Measurements from ENCODE around the gene NSD2. TPM values are rescaled to one million over a fixed set of nuclear protein-coding genes. Genes with fewer than 3 reads are reported as not detected.
"Not testable (repeated sequence)": the region's sequence is repeated elsewhere in the genome, so short reads cannot be mapped to it uniquely, and the experiment has no call there.

The NSD2 gene
- polyA plus RNA-seq, 1 donor from 2014 or later = 7.4 TPM

- Mint-ChIP-seq H3K4me3 (no peak overlapping the region), H3K9me3 (peaks cover 0 to 4% (median 0%) of the 10 kb centered on the region in 3 donors), H3K27me3 (no peaks in the 10 kb centered on the region), H3K27ac (no peak overlapping the region), H3K36me3 (peaks cover 11% of the 10 kb centered on the region), H3K4me1 (peaks cover 16 to 24% (median 18%) of the 10 kb centered on the region in 3 donors)
Measured at GRCh38 chr4:1890979-1891570, 19.9 kb downstream of the NSD2 start.

DNA sequence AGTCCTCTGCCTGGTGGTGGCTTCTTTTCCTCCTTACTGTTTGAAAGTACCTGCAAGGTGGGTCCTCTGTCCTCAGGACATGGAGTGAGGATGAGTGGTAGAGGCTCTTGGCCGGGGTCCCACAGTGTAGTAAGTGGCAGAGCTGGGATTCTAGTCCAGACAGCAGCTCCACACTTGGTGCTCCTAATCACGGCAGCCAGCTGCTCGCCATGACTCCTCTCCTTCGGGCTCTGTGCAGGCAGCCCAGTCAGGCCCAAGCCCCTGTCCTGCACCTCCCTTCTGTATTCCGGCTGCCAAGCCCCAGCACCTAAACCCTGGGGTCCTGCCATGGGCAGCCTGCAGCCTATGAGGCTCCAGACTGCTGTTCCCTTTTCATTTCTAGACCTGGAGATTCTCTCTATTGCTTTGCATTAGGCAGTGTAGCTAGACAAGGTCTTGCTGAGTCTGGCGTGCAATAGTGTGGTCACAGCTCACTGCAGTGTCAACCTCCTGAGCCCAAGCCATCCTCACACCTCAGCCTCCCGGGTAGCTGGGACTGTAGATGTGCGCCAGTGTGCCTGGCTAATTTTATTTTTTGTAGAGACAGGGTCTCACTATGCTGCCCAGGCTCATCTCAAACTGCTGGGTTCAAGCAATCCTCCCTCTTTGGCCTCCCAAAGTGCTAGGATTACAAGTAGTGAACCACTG lies 24.9 kb downstream of the NSD2 start:
- H3K36me3 Mint-ChIP-seq = peaks cover 7% of the 10 kb centered on the region
- H3K9me3 Mint-ChIP-seq = no peaks in the 10 kb centered on the region
- H3K27me3 Mint-ChIP-seq = no peaks in the 10 kb centered on the region
- no peak overlapping the region for H3K27ac Mint-ChIP-seq
- peaks cover 7 to 16% (median 11%) of the 10 kb centered on the region in 3 donors for H3K4me1 Mint-ChIP-seq
- H3K4me3 Mint-ChIP-seq = no peak overlapping the region

- no peaks in the 10 kb centered on the region for H3K27me3 Mint-ChIP-seq
- peak overlapping the region in 1 of 3 donors; percentile 53 for H3K27ac Mint-ChIP-seq
- H3K36me3 Mint-ChIP-seq = peaks cover 7% of the 10 kb centered on the region
- no peak overlapping the region for H3K4me3 Mint-ChIP-seq
- no peaks in the 10 kb centered on the region for H3K9me3 Mint-ChIP-seq
- peaks cover 7 to 16% (median 11%) of the 10 kb centered on the region in 3 donors for H3K4me1 Mint-ChIP-seq
Measured at GRCh38 chr4:1896658-1896991, 25.4 kb downstream of the NSD2 start.

GRCh38 chr4:1898007-1898406 lies 26.8 kb downstream of the NSD2 start:
- H3K4me3 Mint-ChIP-seq = no peak overlapping the region
- H3K9me3 Mint-ChIP-seq = no peaks in the 10 kb centered on the region
- peaks cover 7 to 13% (median 9%) of the 10 kb centered on the region in 3 donors for H3K4me1 Mint-ChIP-seq
- H3K36me3 Mint-ChIP-seq = peaks cover 4% of the 10 kb centered on the region
- no peak overlapping the region for H3K27ac Mint-ChIP-seq
- H3K27me3 Mint-ChIP-seq = no peaks in the 10 kb centered on the region

GRCh38 chr4:1898681-1899080 lies 27.5 kb downstream of the NSD2 start:
- H3K4me3 Mint-ChIP-seq = no peak overlapping the region
- H3K9me3 Mint-ChIP-seq = no peaks in the 10 kb centered on the region
- no peaks in the 10 kb centered on the region for H3K27me3 Mint-ChIP-seq
- H3K4me1 Mint-ChIP-seq = peaks cover 7 to 12% (median 9%) of the 10 kb centered on the region in 3 donors
- H3K36me3 Mint-ChIP-seq = peaks cover 4% of the 10 kb centered on the region
- H3K27ac Mint-ChIP-seq = peak overlapping the region in 1 of 3 donors; percentile 47

GRCh38 chr4:1899149-1900086 lies 28.2 kb downstream of the NSD2 start:
- peak overlapping the region in 2 of 3 donors; percentile 47 to 75 for H3K27ac Mint-ChIP-seq
- H3K27me3 Mint-ChIP-seq = no peaks in the 10 kb centered on the region
- H3K4me1 Mint-ChIP-seq = peaks cover 7 to 12% (median 9%) of the 10 kb centered on the region in 3 donors
- peak overlapping the region in 1 of 4 donors; percentile 53 for H3K4me3 Mint-ChIP-seq
- no peaks in the 10 kb centered on the region for H3K9me3 Mint-ChIP-seq
- H3K36me3 Mint-ChIP-seq = peaks cover 2% of the 10 kb centered on the region

DNA sequence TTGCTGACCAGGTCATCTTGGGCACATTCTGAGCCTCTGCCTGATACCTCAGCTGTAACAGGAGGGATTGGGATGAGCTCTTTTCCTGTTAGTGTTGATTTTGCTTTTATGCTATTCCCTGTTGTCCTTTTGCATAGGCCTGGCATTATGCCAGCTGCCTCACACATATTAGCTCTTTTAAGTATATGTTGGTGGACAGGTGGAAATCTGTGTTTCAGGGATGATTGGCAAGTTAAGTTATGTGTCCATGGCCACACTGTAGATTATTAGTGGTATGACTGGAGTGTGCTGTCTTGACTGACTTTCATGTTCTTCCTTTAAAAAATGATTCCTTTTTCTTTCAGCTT lies 28.9 kb downstream of the NSD2 start:
- Mint-ChIP-seq H3K4me1 (peaks cover 7 to 9% (median 8%) of the 10 kb centered on the region in 3 donors), H3K36me3 (no peaks in the 10 kb centered on the region), H3K9me3 (no peaks in the 10 kb centered on the region), H3K4me3 (no peak overlapping the region), H3K27me3 (no peaks in the 10 kb centered on the region), H3K27ac (no peak overlapping the region)

- Mint-ChIP-seq H3K27ac (no peak overlapping the region), H3K27me3 (no peaks in the 10 kb centered on the region), H3K4me1 (peaks cover 7 to 9% (median 7%) of the 10 kb centered on the region in 3 donors), H3K9me3 (no peaks in the 10 kb centered on the region), H3K4me3 (no peak overlapping the region), H3K36me3 (no peaks in the 10 kb centered on the region)
Measured at GRCh38 chr4:1900624-1901023, 29.4 kb downstream of the NSD2 start.

DNA sequence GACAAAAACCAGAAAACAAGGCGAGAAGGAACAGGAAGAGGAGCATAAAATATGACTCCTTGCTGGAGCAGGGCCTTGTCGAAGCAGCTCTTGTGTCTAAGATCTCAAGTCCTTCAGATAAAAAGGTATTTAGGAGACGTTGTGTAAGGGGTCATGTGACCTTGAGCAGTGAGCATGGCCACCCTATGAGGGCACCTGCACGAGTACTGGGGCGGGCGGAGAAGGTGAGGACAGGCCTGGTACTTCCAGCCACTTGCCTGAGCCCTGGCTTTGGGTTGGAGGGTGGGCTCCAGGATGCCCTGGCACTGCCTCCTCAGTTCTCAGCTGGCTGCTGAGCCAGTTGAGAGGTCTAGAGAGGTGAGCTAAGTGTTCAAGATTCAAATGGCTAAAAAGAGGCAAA lies 29.9 kb downstream of the NSD2 start:
- H3K4me3 Mint-ChIP-seq = no peak overlapping the region
- H3K27ac Mint-ChIP-seq = no peak overlapping the region
- no peaks in the 10 kb centered on the region for H3K36me3 Mint-ChIP-seq
- peaks cover 7 to 9% (median 7%) of the 10 kb centered on the region in 3 donors for H3K4me1 Mint-ChIP-seq
- H3K27me3 Mint-ChIP-seq = no peaks in the 10 kb centered on the region
- H3K9me3 Mint-ChIP-seq = no peaks in the 10 kb centered on the region

DNA sequence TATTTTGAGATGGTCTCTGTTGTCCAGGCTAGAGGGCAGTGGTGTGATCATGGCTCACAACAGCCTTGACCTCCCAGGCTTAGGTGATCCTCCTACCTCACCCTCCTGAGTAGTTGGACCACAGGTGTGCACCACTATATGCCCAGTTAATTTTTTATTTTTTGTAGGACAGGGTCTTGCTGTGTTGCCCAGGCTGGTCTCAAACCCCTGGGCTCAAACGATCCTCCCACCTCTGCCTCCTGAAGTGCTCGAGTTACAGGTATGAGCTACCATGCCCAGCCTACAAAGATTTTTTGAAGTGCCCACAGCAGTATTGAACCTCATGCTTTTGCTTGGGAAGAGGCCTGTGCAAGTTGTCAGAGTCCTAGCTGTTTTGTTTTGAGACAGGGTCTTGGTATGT lies 31.1 kb downstream of the NSD2 start:
- no peaks in the 10 kb centered on the region for H3K27me3 Mint-ChIP-seq
- H3K4me1 Mint-ChIP-seq = peaks cover 7 to 8% (median 7%) of the 10 kb centered on the region in 3 donors
- no peaks in the 10 kb centered on the region for H3K9me3 Mint-ChIP-seq
- no peak overlapping the region for H3K27ac Mint-ChIP-seq
- no peak overlapping the region for H3K4me3 Mint-ChIP-seq
- H3K36me3 Mint-ChIP-seq = no peaks in the 10 kb centered on the region

- H3K9me3 Mint-ChIP-seq = no peaks in the 10 kb centered on the region
- peaks cover 7 to 8% (median 7%) of the 10 kb centered on the region in 3 donors for H3K4me1 Mint-ChIP-seq
- no peaks in the 10 kb centered on the region for H3K27me3 Mint-ChIP-seq
- no peaks in the 10 kb centered on the region for H3K36me3 Mint-ChIP-seq
- H3K27ac Mint-ChIP-seq = peak overlapping the region in 1 of 3 donors; percentile 40
- no peak overlapping the region for H3K4me3 Mint-ChIP-seq
Measured at GRCh38 chr4:1903035-1903434, 31.8 kb downstream of the NSD2 start.

GRCh38 chr4:1904042-1904441 lies 32.8 kb downstream of the NSD2 start:
- no peaks in the 10 kb centered on the region for H3K36me3 Mint-ChIP-seq
- no peak overlapping the region for H3K27ac Mint-ChIP-seq
- no peaks in the 10 kb centered on the region for H3K27me3 Mint-ChIP-seq
- H3K9me3 Mint-ChIP-seq = no peaks in the 10 kb centered on the region
- H3K4me1 Mint-ChIP-seq = peaks cover 3 to 6% (median 3%) of the 10 kb centered on the region in 3 donors
- no peak overlapping the region for H3K4me3 Mint-ChIP-seq

DNA sequence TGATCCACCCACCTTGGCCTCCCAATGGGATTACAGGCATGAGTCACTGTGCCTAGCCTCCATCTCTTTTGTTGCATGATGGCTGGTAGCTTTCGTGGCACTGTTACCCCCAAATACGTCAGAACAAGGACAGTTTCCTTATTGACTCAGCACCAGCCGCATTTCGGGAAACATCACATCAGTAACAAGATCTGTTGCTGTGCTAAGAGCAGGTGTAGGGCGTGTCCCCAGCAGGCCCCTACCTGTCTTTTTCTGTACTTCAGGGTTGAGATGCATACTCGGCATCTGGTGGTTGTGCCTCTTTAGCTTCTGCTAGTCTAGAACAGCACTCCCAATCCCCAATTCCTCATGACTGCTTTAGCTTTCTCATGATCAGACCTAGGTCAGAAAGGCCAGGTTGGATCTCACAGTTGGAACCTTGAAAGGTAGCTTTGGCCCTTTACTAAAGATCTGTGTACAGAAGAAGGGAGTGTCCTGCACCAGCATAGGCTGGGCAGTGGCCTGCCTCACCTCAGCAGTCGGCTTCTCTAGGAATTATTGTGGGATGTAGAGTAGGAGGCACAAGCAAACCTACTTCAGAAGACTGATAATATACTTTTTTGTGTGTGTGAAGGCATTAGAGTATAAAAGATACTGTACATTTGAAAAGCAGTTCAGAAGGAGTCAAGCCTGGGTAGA lies 36.8 kb downstream of the NSD2 start:
- peaks cover 2% of the 10 kb centered on the region for H3K36me3 Mint-ChIP-seq
- H3K4me3 Mint-ChIP-seq = no peak overlapping the region
- no peaks in the 10 kb centered on the region for H3K27me3 Mint-ChIP-seq
- H3K9me3 Mint-ChIP-seq = no peaks in the 10 kb centered on the region
- H3K27ac Mint-ChIP-seq = peak overlapping the region in 1 of 3 donors; percentile 1
- peaks cover 0 to 5% (median 0%) of the 10 kb centered on the region in 3 donors for H3K4me1 Mint-ChIP-seq

DNA sequence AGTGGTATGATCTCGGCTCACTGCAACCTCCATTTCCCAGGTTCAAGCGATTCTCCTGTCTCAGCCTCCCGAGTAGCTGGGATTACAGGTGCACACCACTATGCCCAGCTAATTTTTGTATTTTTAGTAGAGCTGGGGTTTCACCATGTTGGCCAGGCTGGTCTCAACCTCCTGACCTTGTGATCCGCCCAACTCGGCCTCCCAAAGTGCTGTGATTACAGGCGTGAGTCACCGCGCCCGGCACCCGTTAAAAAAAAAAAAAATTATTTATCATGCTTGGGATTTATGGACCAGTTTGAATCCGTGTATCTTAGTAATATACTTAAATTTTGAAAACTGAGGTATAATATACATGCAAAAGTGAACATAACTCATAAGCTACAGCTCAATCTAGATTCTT lies 38.5 kb downstream of the NSD2 start:
- H3K4me3 Mint-ChIP-seq, H3K36me3 Mint-ChIP-seq, H3K27me3 Mint-ChIP-seq, H3K27ac Mint-ChIP-seq, H3K4me1 Mint-ChIP-seq, H3K9me3 Mint-ChIP-seq: not testable (repeated sequence)

DNA sequence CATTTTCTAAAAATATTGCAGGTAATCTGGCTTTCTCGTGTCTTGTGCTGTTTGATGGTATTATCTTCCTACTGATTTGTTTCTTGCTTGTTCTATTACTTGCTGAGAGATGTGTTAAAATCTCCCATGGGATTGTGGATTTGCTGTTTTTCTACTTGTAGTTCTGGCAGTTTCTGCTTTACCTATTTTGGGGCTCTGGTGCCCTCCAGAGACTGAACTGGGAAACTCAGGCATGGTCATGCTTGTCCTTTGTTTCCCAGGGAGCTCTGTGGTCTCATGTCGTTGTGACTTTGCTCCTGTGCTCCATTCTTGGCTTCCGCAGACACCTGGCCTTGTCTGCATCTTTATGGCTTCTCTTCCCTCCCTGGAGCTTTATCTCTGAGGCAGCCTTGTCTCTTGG lies 39.5 kb downstream of the NSD2 start:
- Mint-ChIP-seq H3K36me3 (peaks cover 10% of the 10 kb centered on the region), H3K4me3 (no peak overlapping the region), H3K4me1 (peaks cover 0 to 5% (median 0%) of the 10 kb centered on the region in 3 donors), H3K9me3 (no peaks in the 10 kb centered on the region), H3K27me3 (no peaks in the 10 kb centered on the region), H3K27ac (no peak overlapping the region)

Data from IgD-negative memory B cell (primary cell).